WTC11 (cell line): ENCODE results near the gene BIRC5. TPM values are rescaled to one million over a fixed set of nuclear protein-coding genes. Genes with fewer than 3 reads are reported as not detected.

Source experiments
- JAZF1 ChIP-seq: fragments of 250-450 bp; sonication (Bioruptor Pico); IDR thresholded peaks from 2 replicates; pipeline ENCODE4 v1.9.0; 2021; ENCODE audit warnings: moderate library complexity, mild to moderate bottlenecking, inconsistent platforms
- total RNA-seq: library from RNA; stranded (reverse); gene quantifications from 3 replicates; pipeline ENCODE4 v1.2.3, GENCODE V29; 2021
- TF ChIP-seq, protein P1 (sequence below): sonication (generic); formaldehyde crosslinking; IDR thresholded peaks from 2 replicates; pipeline ENCODE4 v1.8.0; 2023; ENCODE audit warnings: mild to moderate bottlenecking, missing genetic modification reagents

The BIRC5 gene
- total RNA-seq, 1 experiment from 2014 or later: 115 TPM

DNA sequence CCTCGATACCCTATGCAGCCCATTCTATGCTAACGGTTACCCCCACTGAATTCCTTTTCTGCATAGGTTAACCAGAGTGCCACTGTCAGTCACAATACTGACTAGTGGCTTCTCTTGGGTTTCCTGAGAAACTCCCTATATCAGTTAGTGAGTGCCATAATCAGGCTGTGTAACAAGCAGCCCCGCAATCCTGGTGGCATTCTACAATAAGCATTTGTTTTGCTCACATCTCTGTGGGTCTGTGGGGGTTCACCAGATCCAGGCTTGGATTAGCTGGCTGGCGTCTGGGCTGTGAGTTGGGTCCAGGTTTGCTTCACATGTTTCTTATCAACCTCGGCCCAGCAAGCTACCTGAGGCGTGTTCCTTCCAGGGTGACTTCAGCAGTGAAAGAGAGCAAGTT, 59.8 kb downstream of the BIRC5 start (continued):
- no peak for TF ChIP-seq JAZF1
- TF ChIP-seq, protein P1, sequence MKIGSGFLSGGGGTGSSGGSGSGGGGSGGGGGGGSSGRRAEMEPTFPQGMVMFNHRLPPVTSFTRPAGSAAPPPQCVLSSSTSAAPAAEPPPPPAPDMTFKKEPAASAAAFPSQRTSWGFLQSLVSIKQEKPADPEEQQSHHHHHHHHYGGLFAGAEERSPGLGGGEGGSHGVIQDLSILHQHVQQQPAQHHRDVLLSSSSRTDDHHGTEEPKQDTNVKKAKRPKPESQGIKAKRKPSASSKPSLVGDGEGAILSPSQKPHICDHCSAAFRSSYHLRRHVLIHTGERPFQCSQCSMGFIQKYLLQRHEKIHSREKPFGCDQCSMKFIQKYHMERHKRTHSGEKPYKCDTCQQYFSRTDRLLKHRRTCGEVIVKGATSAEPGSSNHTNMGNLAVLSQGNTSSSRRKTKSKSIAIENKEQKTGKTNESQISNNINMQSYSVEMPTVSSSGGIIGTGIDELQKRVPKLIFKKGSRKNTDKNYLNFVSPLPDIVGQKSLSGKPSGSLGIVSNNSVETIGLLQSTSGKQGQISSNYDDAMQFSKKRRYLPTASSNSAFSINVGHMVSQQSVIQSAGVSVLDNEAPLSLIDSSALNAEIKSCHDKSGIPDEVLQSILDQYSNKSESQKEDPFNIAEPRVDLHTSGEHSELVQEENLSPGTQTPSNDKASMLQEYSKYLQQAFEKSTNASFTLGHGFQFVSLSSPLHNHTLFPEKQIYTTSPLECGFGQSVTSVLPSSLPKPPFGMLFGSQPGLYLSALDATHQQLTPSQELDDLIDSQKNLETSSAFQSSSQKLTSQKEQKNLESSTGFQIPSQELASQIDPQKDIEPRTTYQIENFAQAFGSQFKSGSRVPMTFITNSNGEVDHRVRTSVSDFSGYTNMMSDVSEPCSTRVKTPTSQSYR (CRISPR knock-in tag): no peak

Other genes starting within 250 kb of the BIRC5 start
- 90.9 to 120 TPM (median 93.2 TPM) in 3 replicates for gene TMC6, start 85.5 kb upstream of the BIRC5 start, total RNA-seq
- 2.9 to 3.7 TPM (median 3.1 TPM) in 3 replicates for gene TMC8, start 83.5 kb upstream of the BIRC5 start, total RNA-seq
- not detected in 3 replicates for gene C17orf99, start 67.9 kb upstream of the BIRC5 start, total RNA-seq
- 47.7 to 50.3 TPM (median 50.2 TPM) in 3 replicates for gene SYNGR2, start 45.7 kb upstream of the BIRC5 start, total RNA-seq
- 72.5 to 84.1 TPM (median 82.6 TPM) in 3 replicates for gene TK1, start 27.2 kb upstream of the BIRC5 start, total RNA-seq
- 45.1 to 58.7 TPM (median 48.8 TPM) in 3 replicates for gene AFMID, start 26.9 kb upstream of the BIRC5 start, total RNA-seq
- gene TMEM235, start 17.4 kb downstream of the BIRC5 start, total RNA-seq: 0.24 to 0.41 TPM (median 0.27 TPM) in 3 replicates
- gene SOCS3, start 145.8 kb downstream of the BIRC5 start, total RNA-seq: 23.8 to 24.6 TPM (median 24.2 TPM) in 3 replicates
- 45.4 to 51.4 TPM (median 47.0 TPM) in 3 replicates for gene PGS1, start 164.4 kb downstream of the BIRC5 start, total RNA-seq